ENCODE measurements around the gene CYP2W1. TPM values are rescaled to one million over a fixed set of nuclear protein-coding genes. Genes with fewer than 3 reads are reported as not detected.

CYP2W1 gene
- total RNA-seq, 4 donors from 2014 or later = not detected

GRCh38 chr7:1012716-1013095 lies 29.7 kb downstream of the CYP2W1 start:
- TF ChIP-seq CTCF (IDR thresholded peaks at IDR 0.05; ENCODE audit: low read depth) = no peak

GRCh38 chr7:1013581-1013980 lies 30.6 kb downstream of the CYP2W1 start:
- no peak for TF ChIP-seq CTCF (IDR thresholded peaks at IDR 0.05; ENCODE audit: low read depth)

- TF ChIP-seq CTCF (IDR thresholded peaks at IDR 0.05; ENCODE audit: low read depth) = no peak
Observed at GRCh38 chr7:1014681-1015080, 31.7 kb downstream of the CYP2W1 start.

GRCh38 chr7:1015196-1016121 lies 32.5 kb downstream of the CYP2W1 start:
- no peak for TF ChIP-seq CTCF (IDR thresholded peaks at IDR 0.05; ENCODE audit: low read depth)

- TF ChIP-seq CTCF (IDR thresholded peaks at IDR 0.05; ENCODE audit: low read depth) = no peak
Observed at GRCh38 chr7:1016577-1017531, 33.9 kb downstream of the CYP2W1 start.

- TF ChIP-seq CTCF (IDR thresholded peaks at IDR 0.05; ENCODE audit: low read depth) = no peak
Observed at GRCh38 chr7:1017586-1018333, 34.8 kb downstream of the CYP2W1 start.

Data from subcutaneous adipose tissue (tissue), 4 donors.